HG03575 (cell line): Measurements from ENCODE around the gene MRTFA.
A peak's percentile ranks its signal among the peaks of the same experiment; 100 is the strongest.
"Not testable (repeated sequence)": the region's sequence is repeated elsewhere in the genome, so short reads cannot be mapped to it uniquely, and the experiment has no call there.

Source experiments
- ATAC-seq: cut with Tn5 transposase; IDR thresholded peaks from one replicate; pipeline ENCODE4 v1.9.1; 2021; ENCODE audit not compliant: unreplicated experiment, insufficient number of reproducible peaks, low FRiP score; ENCODE audit errors: extremely low read depth

Gene MRTFA

DNA sequence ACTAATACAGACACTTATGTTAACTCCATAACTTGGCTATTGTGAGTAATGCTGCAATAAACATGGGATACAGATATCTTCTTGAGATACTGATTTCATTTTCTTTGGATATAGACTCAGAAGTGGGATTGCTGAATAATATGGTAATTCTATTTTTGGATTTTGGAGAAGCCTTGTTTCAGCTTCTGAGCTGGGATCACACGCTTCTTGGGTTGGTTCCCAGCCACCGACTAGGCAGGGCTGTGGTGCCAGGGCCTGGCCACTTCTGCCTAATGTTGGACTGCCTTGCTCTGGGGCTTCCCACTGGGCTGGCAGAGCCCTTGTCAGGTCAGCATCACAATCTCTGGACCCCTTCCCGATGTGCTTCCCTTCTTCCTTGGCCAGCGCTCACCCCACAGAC, 28.8 kb upstream of the MRTFA start:
- ATAC-seq, result no peak

DNA sequence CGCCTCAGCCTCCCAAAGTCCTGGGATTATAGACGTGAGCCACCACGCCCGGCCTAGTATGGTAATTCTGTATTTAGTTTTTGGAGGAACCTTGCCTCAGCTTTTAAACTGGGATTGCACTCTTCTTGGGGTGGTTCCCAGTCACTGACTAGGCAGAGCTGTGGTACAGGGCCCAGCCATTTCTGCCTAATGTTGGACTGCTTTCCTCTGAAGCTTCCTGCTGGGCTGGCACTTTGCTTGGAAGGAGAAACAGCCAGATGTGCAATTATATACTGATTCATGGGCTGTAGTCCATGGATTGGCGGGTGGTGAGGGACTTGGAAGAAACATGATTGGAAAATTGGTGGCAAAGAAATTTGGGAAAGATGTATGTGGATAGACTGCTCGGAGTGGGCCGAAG, 25.2 kb upstream of the MRTFA start:
- no peak for ATAC-seq

DNA sequence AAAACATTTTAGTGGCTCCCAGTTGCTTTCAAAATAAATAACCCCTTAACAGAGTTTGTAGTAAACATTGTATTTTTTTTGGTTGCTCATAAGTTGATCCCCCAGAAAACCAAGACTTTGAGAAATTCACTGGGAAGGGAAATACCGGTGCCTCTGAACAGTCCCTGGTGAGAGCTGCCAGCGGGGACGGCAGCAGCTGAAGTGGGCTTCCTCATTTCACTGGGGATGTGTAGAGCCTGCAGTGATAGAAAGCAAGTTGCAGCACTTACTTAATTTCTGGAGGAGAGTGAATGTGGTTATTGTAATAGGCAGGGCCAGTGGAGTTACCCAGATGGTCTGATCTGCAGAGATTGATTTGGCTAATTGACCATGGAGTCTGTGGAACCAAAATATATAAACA, 24.2 kb upstream of the MRTFA start:
- ATAC-seq, result no peak

DNA sequence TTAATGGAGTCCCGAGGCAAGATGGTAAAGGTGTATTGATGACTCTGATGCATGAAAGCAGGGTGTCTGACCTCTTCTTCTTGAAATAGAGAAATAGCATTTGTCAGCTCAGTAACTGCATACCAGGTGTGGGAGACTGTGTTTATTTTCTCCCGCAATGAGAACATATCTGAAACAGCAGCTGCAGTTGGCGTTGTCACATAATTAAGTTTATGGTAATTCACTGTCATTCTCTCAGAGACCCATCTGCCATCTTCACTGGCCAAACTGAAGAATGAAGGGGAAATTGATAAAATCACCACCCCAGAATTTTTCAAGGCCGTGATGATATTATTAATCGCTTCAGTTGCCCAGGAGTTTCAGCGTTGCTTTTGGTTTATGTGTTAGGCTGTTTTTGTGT, 22.6 kb upstream of the MRTFA start:
- no peak for ATAC-seq

DNA sequence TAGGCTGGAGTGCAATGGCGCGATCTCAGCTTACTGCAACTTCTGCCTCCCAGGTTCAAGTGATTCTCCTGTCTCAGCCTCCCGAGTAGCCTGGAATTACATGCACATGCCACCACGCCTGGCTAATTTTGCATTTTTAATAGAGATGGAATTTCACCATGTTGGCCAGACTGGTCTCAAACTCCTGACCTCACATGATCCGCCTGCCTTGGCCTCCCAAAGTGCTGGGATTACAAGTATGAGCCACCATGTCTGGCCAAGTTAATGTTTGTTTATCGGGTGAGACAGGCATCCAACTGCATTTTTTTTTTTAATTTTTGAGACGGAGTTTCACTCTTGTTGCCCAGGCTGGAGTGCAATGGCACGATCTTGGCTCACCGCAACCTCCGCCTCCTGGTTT, 20.1 kb upstream of the MRTFA start:
- ATAC-seq, result not testable (repeated sequence)

DNA sequence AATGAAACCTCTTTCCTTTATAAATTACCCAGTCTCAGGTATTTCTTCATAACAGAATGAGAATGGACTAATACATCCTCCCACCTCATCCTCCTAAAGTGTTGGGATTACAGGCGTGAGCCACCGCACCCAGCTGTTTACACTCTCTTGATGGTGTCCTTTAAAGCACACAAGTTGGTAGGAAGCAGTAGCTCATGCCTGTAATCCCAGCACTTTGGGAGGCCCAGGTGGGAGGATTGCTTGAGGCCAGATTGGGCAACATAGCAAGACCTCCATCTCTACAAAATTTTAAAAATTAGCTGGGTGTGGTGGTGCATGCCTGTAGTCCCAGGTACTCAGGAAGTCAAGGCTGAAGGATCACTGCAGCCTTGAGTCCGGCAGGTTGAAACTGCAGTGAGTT, 19.4 kb upstream of the MRTFA start:
- ATAC-seq, result not testable (repeated sequence)

DNA sequence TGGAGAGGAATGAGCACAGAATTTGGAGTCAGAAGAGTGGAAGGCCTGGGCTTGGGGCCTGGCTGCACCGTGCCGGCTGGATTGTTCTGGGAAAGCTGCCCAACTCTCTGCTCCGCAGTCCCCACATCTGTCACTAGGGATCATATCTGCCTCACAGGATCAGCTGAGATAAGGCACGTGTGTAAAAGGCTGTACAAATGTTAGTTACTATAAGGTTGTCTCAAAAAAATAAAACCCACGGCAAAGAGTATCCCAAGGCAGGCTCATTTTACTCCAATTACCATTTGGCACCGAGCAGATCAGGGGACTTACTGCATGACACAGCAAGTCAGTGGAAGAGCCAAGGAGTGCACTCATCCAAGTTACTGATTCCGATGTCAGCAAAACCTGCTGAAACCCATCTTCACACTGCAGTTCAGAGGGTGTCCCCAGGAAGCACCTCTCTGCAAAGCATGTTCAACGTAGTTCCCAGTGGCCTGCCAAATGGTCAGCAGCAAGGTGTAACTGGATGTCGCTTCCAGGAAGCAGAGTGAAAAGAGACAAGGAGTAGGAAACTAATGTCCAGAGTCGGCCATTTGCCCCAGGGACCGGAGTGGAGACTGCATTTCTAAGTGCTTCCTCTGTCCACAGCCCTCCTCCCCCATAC, 18.1 kb upstream of the MRTFA start:
- ATAC-seq, result no peak

DNA sequence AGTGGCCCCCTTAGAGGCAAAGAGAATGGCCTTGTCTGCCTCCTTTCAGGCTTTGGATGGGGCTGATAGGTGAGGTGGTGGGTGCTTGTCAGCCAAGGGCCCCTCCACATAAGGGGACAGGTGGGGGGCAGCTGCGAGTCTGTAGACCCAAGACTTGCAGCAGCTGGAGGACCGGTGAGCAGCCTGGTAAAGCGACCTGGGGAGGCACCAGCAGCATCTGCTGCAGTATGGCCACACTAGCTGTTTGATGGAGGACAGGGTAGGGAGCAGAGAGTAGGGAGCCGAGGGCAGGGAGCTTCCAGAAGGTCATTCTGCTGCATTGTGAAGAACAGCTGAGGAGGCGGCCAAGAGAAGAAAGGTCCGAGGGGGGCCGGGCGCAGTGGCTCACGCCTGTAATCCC, 16.8 kb upstream of the MRTFA start:
- ATAC-seq, result no peak

DNA sequence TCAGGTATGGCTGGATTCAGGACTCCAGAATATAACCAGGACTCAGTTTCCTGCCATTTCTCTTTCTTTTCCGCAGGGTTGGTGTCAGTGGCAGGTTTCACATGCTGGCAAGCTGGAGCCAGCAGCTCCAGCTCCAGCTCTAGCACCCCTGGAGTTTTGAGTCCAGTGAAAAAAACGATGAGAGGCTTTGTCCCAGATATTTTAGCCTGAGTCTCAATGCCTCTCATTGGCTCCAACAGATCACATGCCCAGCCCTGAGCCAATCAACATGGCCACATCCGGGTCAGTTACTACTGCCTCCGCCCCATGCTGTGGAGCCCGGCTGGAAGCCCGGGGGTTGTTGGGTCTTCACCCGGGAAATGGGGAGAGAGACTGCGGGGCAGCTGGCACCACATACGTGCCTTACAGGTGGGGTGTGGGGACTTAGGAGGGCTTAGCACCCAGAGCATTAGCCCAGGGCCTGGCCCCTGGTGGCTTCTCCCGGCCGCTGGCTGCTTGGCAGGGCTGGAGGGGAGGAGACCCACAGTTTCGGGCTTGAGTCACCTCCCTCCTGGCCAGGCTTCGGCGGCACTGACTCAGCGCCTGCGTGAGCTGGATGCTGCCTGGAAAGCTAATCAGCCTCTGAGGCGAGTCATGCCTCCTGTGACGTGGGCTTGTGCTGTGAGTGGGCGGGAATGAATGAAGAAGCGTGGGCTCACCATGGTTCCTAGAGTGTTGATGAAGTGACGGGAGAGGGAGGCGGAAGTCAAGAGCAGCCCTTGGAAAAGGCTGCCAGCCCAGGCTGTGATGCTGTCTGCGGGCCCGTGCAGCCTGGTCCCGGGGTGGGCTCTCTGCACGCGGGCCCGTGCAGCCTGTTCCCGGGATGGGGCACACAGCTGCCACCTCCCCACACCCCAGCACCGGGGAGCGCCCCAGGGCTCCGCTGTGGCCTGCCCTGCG, 15.3 kb upstream of the MRTFA start:
- no peak for ATAC-seq

DNA sequence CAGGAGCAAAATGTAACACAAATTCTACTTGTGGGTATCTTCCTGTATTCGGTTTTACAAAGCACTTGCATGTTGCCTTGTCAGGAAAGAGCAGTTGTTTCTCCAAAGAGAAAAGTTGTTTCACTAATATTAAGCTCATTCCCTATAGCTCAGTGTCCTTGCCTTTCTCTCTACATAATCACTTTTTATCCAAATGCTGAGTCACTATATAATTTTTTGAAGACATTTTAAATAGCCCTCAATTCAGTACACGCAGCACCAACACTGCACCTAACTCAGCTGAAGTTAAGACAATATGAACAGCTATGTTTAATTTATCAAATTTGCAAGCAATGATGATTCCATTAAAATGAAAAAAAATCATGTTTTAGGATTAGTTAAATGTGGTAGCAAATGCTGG, 14.5 kb upstream of the MRTFA start:
- ATAC-seq, result no peak

DNA sequence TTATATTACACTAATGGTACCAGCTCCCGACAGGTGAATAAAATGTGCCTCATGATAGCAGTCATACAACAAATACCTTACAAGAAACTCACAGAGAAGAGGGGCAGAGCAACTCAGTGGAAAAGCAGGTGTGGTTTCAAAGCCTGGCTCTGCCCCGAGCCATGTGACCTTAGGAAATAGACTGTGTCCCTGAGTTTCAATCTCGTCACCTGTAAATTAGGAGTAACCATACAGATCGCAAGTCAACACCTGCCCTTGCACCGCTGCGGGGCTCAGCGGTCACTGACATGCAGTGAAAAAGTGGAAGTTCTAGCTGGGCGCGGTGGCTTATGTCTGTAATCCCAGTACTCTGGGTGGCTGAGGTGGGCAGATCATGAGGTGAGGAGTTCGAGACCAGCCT, 11.9 kb upstream of the MRTFA start:
- no peak for ATAC-seq

DNA sequence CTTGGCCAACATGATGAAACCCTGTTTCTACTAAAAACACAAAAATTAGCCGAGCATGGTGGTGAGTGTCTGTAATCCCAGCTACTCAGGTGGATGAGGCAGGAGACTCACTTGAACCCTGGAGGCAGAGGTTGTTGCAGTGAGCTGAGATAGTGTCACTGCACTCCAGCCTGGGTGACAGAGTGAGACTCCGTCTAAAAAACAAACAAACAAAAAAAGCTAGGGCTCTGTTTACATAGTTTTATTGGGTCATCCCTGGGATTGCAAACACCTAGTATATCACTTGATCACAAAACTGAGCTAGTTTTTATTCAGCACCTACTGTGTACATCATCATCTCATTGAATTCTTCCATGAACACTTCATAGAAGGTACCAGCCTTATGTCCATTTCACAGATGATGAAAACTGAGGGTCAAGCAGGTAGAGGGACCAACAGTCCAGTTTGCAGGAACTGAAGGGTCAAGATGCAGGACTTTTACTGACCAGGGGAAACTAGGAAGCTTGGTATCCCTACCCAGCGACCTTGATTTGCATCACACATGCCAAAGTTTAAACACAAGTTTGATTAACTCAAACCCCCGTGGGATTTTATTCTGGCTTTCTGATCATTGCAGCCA, 9.2 kb upstream of the MRTFA start:
- no peak for ATAC-seq

DNA sequence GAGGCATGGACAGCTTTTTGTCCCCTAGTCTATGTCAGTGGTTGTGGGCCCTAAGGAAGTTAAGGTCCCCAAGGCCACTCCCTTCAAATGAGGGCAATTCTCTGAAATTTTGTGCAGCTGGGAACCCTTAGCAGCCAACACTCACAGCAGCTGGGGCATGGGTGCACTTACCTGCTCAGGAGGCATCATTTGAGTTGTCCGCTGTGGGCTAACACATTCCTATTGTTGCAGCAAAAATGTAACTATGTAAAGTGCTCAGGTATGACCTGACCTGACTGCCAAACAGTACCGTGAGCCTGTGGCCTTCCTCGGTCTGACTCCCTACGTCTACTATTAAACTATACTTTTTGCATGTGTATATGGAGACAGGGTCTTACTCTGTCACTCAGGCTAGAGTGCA, 5.8 kb upstream of the MRTFA start:
- no peak for ATAC-seq

DNA sequence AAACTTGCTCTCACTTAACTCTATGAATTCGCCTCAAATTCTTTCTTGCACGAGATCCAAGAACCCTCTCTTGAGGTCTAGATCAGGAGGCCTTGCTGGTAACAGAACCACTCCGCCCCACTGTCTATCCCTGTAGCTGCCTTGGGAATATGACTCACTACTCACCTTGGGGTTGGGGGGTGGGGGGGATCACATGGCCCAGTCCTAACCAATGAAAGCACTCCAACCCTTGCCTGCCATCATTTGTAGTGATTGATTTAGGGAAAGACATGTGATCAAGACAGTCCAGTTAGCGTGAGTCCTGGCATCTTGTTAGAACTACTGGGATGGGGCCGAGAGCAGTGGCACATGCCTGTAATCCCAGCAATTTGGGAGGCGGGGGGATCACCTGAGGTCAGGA, 4.8 kb upstream of the MRTFA start:
- ATAC-seq, result no peak

DNA sequence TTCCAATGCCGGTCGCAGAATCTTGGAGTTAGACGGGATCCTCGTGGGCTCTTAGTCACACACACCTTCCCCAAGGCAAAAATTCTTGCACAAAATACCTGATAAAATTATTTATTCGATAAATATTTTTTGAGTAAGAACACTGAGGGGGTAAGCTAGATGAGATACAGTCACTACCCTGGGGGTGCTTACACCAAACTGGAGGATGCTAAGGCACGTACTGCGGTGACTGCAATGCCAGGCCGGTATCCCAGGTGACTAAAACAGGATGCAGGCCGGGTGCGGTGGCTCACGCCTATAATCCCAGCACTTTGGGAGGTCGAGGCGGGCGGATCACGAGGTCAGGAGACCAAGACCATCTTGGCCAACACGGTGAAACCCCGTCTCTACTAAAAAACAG, 1.7 kb upstream of the MRTFA start:
- no peak for ATAC-seq

DNA sequence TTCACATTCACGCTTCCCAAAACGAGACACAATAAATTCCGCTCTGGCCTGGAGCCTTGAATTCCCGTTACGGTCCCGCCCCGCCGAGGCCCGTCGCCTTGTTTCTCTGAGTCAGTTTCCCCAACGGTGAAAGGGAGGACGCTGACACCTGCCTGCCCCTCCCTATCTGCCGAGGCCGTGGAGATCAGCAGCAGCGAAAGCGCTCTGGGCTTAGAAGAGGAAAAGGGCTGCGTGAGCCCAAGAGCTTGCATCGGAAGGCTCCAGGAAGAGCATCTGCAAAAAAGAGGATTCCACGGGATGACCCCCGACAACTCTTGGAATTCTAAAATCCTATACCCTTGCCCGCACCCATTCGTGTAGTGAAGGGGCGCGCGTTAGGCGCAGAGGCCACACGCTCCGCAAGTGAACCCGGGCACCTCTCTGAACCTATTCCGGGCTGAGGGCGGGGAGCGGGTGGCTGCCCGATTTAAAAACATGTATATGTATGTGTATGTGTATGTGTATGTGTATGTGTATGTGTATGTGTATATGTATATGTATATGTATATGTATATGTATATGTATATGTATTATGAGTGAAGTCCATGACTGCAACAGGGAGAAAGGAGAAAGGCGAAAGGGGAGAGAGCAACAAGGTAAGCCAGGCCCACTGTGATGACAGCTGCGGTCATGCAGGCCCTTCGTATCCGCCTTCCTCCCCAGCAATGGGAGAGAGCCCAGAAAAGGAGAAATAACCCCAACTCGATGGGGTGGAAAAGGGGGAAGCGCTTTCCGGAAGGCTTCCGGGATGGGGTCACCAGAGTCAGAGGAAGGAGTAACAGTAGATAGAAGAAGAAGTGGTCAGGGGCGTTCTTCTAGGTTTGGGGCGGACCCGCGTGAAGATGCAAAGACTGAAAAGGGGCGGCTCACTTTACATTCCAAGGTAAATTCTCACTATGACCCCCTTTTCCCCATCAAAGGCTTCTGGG, 948 bp upstream of the MRTFA start:
- peak; percentile 7 for ATAC-seq

DNA sequence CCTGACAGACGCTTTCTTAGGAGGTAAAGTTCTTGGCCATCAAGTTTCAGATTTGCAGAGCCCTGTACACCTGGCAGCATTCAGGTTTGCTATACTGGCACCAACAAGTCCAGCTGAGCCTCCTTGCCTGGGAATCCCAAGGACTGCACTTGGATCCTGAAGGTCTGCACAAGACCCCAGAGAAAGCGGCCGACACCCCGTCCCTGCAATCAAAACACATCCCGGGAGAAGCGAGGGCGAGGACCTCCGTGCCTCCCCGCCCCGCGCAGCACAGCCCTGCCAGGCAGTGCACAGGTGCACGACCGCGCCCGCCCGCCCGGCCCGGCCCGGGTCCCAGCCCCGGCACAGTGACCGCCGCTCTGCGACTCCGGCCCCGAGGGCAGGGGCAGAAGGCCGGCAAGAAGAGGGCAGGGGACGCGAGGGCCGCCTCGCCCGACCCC, 559 bp downstream of the MRTFA start:
- no peak for ATAC-seq

DNA sequence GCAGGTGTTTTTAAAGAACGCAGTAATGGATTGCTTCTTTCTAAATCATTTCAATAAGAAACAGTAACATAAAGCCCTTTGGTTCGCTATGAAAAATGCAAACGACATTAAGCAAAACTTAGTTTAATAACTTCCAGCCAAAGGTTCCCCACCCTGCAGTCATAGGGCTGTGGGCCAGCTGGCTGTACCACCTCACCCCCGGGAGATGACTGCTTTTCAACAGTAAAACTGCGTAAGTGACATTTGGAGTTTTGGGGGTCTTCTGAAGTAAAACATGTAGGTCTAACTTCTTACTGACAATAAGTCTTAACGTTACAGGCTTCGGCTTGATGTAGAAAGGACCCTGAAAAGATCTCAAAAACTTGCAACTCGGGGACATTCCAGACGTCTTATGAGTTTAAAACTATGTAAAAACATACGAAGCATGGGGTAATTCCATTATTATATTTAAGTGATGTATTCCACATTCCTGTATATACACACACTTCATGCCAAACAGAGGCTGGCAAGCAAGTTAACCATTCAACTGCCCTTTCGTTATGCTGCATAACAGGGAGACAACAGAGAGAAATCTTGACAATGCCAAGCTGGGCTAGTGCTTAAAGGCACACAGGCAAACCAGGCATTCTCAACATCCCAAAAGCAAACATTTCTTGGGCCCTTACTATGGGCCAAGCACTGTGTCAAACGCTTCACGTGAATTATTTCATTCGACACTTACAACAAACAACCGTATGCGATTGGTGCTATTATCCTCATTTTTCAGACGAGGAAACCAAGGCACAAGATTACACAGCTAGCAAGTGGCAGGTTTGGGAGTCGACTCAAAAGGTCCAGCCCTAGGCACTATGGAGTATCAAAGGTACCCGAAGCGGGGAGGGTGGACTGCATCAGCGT, 1.2 kb downstream of the MRTFA start:
- ATAC-seq, result no peak
